Endothelial cell of umbilical vein (primary cell): ENCODE results near the gene APOC4. TPM values are rescaled to one million over a fixed set of nuclear protein-coding genes. Genes with fewer than 3 reads are reported as not detected.

Source experiments
- Bru-seq: library from RNA; stranded (reverse); fragments of 400-500 nt; gene quantifications from one replicate; lab custom pipeline; 2021; lab: Mats Ljungman, UMichigan
- BruChase-seq, 2 experiments: library from RNA; stranded (reverse); fragments of 400-500 nt; gene quantifications; one replicate each; lab custom pipeline; 2021; lab: Mats Ljungman, UMichigan
- BruUV-seq: library from RNA; stranded (reverse); fragments of 400-500 nt; replicated peaks from 2 replicates; lab custom pipeline; 2021; lab: Mats Ljungman, UMichigan
- CTCF ChIA-PET: fragments of 300-600, 350-600 bp; sonication (Branson Sonifier 250); formaldehyde crosslinking; loops from one replicate; lab custom pipeline; 2021; ENCODE audit warnings: antibody characterized with exemption, inconsistent platforms; lab: Charles Lee
- POLR2A ChIA-PET: fragments of 300-600, 350-600 bp; sonication (Branson Sonifier 250); formaldehyde crosslinking; loops from one replicate; lab custom pipeline; 2021; ENCODE audit warnings: antibody characterized with exemption, inconsistent platforms; lab: Charles Lee
- DNase-seq: peaks from one replicate; pipeline ENCODE4 v3.0.0-alpha.2; 2011; ENCODE audit warnings: low read depth, low spot score
- FAIRE-seq: peaks from 2 replicates; lab custom pipeline; 2011; peaks lifted over from hg19 to GRCh38; lab: Jason Lieb, UNC
- H2AFZ ChIP-seq: 2 replicates; pipeline ENCODE4 v1.6.0; 2012; ENCODE audit warnings: low read depth, low read length, control low read depth, inconsistent platforms
- H3K27ac ChIP-seq: 2 replicates; pipeline ENCODE4 v1.5.1; 2011; ENCODE audit warnings: low read depth, mild to moderate bottlenecking, control low read depth, low read length, moderate library complexity; ENCODE audit not compliant: insufficient read depth
- H3K27me3 ChIP-seq, 2 experiments: 2 replicates each; pipeline versions ENCODE4 v1.6.0 to v1.6.1; 2011; ENCODE audit warnings: low read length in 2 of 2, mixed read lengths in 1 of 2; ENCODE audit not compliant: control insufficient read depth in 2 of 2, insufficient read depth in 2 of 2
- H3K36me3 ChIP-seq, 2 experiments: 2 replicates in 1 of 2; 3 replicates in 1 of 2; pipeline ENCODE4 v1.5.1; 2011; ENCODE audit warnings: low read length in 2 of 2, mild to moderate bottlenecking in 1 of 2, moderate library complexity in 1 of 2; ENCODE audit not compliant: control insufficient read depth in 2 of 2, insufficient read depth in 2 of 2; ENCODE audit errors: extremely low read depth in 1 of 2
- H3K4me1 ChIP-seq: 3 replicates; pipeline ENCODE4 v1.5.1; 2011; ENCODE audit warnings: mild to moderate bottlenecking, low read length; ENCODE audit not compliant: control insufficient read depth, insufficient read depth; ENCODE audit errors: extremely low read depth
- H3K4me2 ChIP-seq: 2 replicates; pipeline ENCODE4 v1.6.1; 2011; ENCODE audit warnings: low read length, control low read depth, mixed read lengths; ENCODE audit not compliant: insufficient read depth
- H3K4me3 ChIP-seq, 3 experiments: fragments of 200-600 bp in 1 of 3; sonication (generic), shearing (Covaris generic) in 1 of 3; replicated peaks in 1 of 3; 2 replicates each; pipeline ENCODE4 v1.5.1; 2011 to 2016; ENCODE audit warnings: control low read depth in 3 of 3, low read length in 3 of 3, mild to moderate bottlenecking in 2 of 3, inconsistent platforms in 1 of 3, low read depth in 1 of 3, moderate library complexity in 1 of 3; ENCODE audit not compliant: insufficient read depth in 1 of 3
- H3K79me2 ChIP-seq: 2 replicates; pipeline ENCODE4 v1.6.0; 2012; ENCODE audit warnings: low read length, inconsistent platforms; ENCODE audit not compliant: control insufficient read depth, insufficient read depth
- H3K9ac ChIP-seq: replicated peaks from 2 replicates; pipeline ENCODE3; 2011; ENCODE audit warnings: low read length, control low read depth; ENCODE audit not compliant: insufficient read depth; ENCODE audit errors: extremely low read depth
- H3K9me1 ChIP-seq: replicated peaks from 3 replicates; pipeline ENCODE4 v1.6.0; 2011; ENCODE audit warnings: mild to moderate bottlenecking, low read length; ENCODE audit not compliant: control insufficient read depth, insufficient read depth; ENCODE audit errors: extremely low read depth
- H3K9me3 ChIP-seq: replicated peaks from 2 replicates; pipeline ENCODE4 v1.5.1; 2012; ENCODE audit warnings: low read length, inconsistent platforms; ENCODE audit not compliant: control insufficient read depth, insufficient read depth
- H4K20me1 ChIP-seq: replicated peaks from 2 replicates; pipeline ENCODE3; 2011; ENCODE audit warnings: mild to moderate bottlenecking, low read length; ENCODE audit not compliant: control insufficient read depth, insufficient read depth; ENCODE audit errors: extremely low read depth
- EZH2 ChIP-seq: IDR thresholded peaks from 2 replicates; pipeline ENCODE4 v1.6.1; 2012; ENCODE audit warnings: borderline replicate concordance, low read depth, mild to moderate bottlenecking, moderate library complexity, low read length, inconsistent platforms; ENCODE audit not compliant: severe bottlenecking
- FOS ChIP-seq: IDR thresholded peaks from 2 replicates; pipeline ENCODE4 v1.6.1; 2011; ENCODE audit warnings: mild to moderate bottlenecking, low read length, moderate library complexity, borderline replicate concordance; ENCODE audit not compliant: insufficient read depth
- GATA2 ChIP-seq: IDR thresholded peaks from 2 replicates; pipeline ENCODE4 v1.7.0; 2011; ENCODE audit warnings: low read depth, mild to moderate bottlenecking, moderate library complexity, mixed read lengths, low read length; ENCODE audit not compliant: insufficient read length, insufficient read depth
- JUN ChIP-seq: IDR thresholded peaks from 2 replicates; pipeline ENCODE4 v1.6.1; 2011; ENCODE audit warnings: borderline replicate concordance, low read depth; ENCODE audit not compliant: insufficient read length, insufficient read depth
- MYC ChIP-seq: IDR thresholded peaks from one replicate; pipeline ENCODE4 v1.6.1; 2011; ENCODE audit warnings: mild to moderate bottlenecking, low read depth, low read length
- POLR2A ChIP-seq: IDR thresholded peaks from 2 replicates; pipeline ENCODE4 v1.6.1; 2012; ENCODE audit warnings: low read depth, mild to moderate bottlenecking, control low read depth, low read length
- POLR2AphosphoS5 ChIP-seq: IDR thresholded peaks from 2 replicates; pipeline ENCODE4 v1.6.1; 2012; ENCODE audit warnings: low read depth, mild to moderate bottlenecking, control low read depth, low read length, moderate library complexity; ENCODE audit not compliant: insufficient read depth
- dilution Hi-C: fragments of 300-500 bp; cut with MboI; formaldehyde crosslinking; loops from one replicate; pipeline ENCODE4 v1.15.0; 2019; ENCODE audit warnings: low sequenced_read_pairs; ENCODE audit not compliant: extremely low pct_ligation_motif_present
- intact Hi-C: fragments of 100-400 bp; cut with micrococcal nuclease; formaldehyde crosslinking; loops from one replicate; pipeline ENCODE4 v1.10.0; 2022
- long read RNA-seq: library from polyadenylated mRNA; stranded (forward); transcript quantifications from one replicate; pipeline ENCODE4 v2.0.0, GENCODE V29; 2021
- polyA minus RNA-seq, 3 experiments: library from RNA; depleted of rRNA, polyadenylated mRNA; stranded (reverse); fragments of >200 nt; gene quantifications; 1 replicate in 1 of 3; 2 replicates in 2 of 3; pipeline ENCODE4 v1.2.3, GENCODE V29; 2011
- polyA plus RNA-seq, 4 experiments: library from polyadenylated mRNA; depleted of rRNA in 3 of 4; stranded (reverse) in 3 of 4; unstranded in 1 of 4; fragments of >200 nt; gene quantifications; 2 replicates each; pipeline versions ENCODE4 v1.2.1 to v1.2.3, GENCODE V29; 2011 to 2012; ENCODE audit warnings: missing spikeins in 1 of 4
- total RNA-seq: library from RNA; stranded (reverse); gene quantifications from 2 replicates; pipeline ENCODE4 v1.2.3, GENCODE V29; 2021
- TF ChIP-seq, protein P1 (sequence below), 2 donors: IDR thresholded peaks; 1 replicate in 1 of 2; 2 replicates in 1 of 2; pipeline ENCODE4 v1.5.1; 2011; ENCODE audit warnings: low read length in 2 of 2, mild to moderate bottlenecking in 2 of 2, moderate library complexity in 2 of 2, control low read depth in 1 of 2, inconsistent platforms in 1 of 2, low read depth in 1 of 2; ENCODE audit not compliant: insufficient read depth in 1 of 2; ENCODE audit errors: extremely low read depth in 1 of 2
- TF ChIP-seq, protein P2 (sequence below): IDR thresholded peaks from 2 replicates; pipeline ENCODE4 v1.6.1; 2011; ENCODE audit not compliant: insufficient read depth, insufficient read length

Gene APOC4, protein sequence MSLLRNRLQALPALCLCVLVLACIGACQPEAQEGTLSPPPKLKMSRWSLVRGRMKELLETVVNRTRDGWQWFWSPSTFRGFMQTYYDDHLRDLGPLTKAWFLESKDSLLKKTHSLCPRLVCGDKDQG
- total RNA-seq, result not detected in 2 replicates
- not detected in 2 replicates for polyA plus RNA-seq
- polyA plus RNA-seq (2011; cell fraction: cytosol; rRNA removed), result not detected in 2 replicates
- polyA plus RNA-seq (2011; cell fraction: nucleus; rRNA removed), result not detected in 2 replicates
- polyA plus RNA-seq (2012), result not detected in 2 replicates
- polyA minus RNA-seq, result not detected in 2 replicates
- not detected for polyA minus RNA-seq (2011; cell fraction: cytosol; rRNA and poly(A)+ RNA removed)
- not detected in 2 replicates for polyA minus RNA-seq (2011; cell fraction: nucleus; rRNA and poly(A)+ RNA removed)
- not detected for Bru-seq, nascent RNA
- not detected for BruChase-seq, experiment 1, labeled RNA remaining after a 6-hour chase
- not detected for BruChase-seq, experiment 2, labeled RNA remaining after a 2-hour chase
- long read RNA-seq, result 0 reads

DNA sequence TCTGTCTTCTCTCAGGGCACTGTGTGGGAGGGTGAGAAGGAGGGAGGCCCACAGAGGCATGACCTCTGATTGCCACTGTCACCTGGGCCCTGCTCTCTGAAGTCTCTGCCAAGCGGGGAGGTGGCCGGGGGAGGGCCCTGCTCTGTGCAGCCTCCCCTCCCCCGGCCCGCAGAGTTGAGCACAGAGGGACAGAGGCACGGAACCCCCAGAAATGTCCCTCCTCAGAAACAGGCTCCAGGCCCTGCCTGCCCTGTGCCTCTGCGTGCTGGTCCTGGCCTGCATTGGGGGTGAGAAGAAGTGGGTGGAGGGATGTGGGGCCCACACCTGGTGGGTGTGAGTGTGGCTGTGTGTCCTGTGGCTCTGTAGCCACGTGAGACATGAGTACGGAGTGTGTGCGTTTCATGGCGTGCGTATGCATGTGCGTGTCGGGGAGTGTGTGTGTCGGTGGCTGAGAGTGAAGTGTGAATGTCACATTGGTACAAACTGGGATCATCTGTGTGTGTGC lies at the start of gene APOC4:
TSS of gene APOC4 (plus strand) at position 171 of the 505 bp plus-strand sequence. CDS start at position 212, 41 bp downstream.
- Histone ChIP-seq H3K9me1 (no peaks in the 10 kb centered on the region), H3K79me2 (no peaks in the 10 kb centered on the region), H3K4me1 (no peaks in the 10 kb centered on the region), H3K4me2 (no peak within 1 kb of the TSS), H3K36me3 (no peaks in the 10 kb centered on the region), H3K9me3 (no peaks in the 10 kb centered on the region), H2AFZ (no peak within 1 kb of the TSS), H3K27ac (no peak within 1 kb of the TSS), H3K27me3 (no peaks in the 10 kb centered on the region), H4K20me1 (no peaks in the 10 kb centered on the region), H3K9ac (no peak within 1 kb of the TSS), H3K4me3 (no peak within 1 kb of the TSS)
- dilution Hi-C loops (no loop called here), intact Hi-C loops (no loop called here)
- FAIRE-seq, result no peak
- TF ChIP-seq GATA2, result no peak
- no peak for TF ChIP-seq POLR2AphosphoS5
- TF ChIP-seq FOS, result no peak
- no peak for TF ChIP-seq POLR2A
- TF ChIP-seq, protein P1, sequence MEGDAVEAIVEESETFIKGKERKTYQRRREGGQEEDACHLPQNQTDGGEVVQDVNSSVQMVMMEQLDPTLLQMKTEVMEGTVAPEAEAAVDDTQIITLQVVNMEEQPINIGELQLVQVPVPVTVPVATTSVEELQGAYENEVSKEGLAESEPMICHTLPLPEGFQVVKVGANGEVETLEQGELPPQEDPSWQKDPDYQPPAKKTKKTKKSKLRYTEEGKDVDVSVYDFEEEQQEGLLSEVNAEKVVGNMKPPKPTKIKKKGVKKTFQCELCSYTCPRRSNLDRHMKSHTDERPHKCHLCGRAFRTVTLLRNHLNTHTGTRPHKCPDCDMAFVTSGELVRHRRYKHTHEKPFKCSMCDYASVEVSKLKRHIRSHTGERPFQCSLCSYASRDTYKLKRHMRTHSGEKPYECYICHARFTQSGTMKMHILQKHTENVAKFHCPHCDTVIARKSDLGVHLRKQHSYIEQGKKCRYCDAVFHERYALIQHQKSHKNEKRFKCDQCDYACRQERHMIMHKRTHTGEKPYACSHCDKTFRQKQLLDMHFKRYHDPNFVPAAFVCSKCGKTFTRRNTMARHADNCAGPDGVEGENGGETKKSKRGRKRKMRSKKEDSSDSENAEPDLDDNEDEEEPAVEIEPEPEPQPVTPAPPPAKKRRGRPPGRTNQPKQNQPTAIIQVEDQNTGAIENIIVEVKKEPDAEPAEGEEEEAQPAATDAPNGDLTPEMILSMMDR (IDR thresholded peaks at IDR 0.05; ENCODE audit: extremely low read depth in 1 of 2, insufficient read depth in 1 of 2, low read depth in 1 of 2, low read length in 2 of 2), result no peak
- TF ChIP-seq, protein P2, sequence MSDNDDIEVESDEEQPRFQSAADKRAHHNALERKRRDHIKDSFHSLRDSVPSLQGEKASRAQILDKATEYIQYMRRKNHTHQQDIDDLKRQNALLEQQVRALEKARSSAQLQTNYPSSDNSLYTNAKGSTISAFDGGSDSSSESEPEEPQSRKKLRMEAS, result no peak
- no peak for TF ChIP-seq EZH2
- TF ChIP-seq JUN, result no peak
- TF ChIP-seq MYC, result no peak
- POLR2A ChIA-PET, result no interaction called here
- CTCF ChIA-PET, result no interaction called here
- no TSS peak for BruUV-seq
- DNase-seq, result no peak
